KOPT-K1 (cell line): Measurements from ENCODE around the gene TXNRD3.

Experiments
- H3K27ac ChIP-seq: fragments of 200-600 bp; sonication (generic); 2 replicates; pipeline ENCODE4 v1.5.1; 2016; ENCODE audit warnings: antibody characterized with exemption, mild to moderate bottlenecking, low read depth, low read length; ENCODE audit not compliant: poor library complexity, severe bottlenecking
- H3K36me3 ChIP-seq: fragments of 200-600 bp; sonication (generic); 2 replicates; pipeline ENCODE4 v1.5.1; 2017; ENCODE audit warnings: antibody characterized with exemption, mild to moderate bottlenecking, low read length, moderate library complexity; ENCODE audit not compliant: insufficient read depth
- H3K9me3 ChIP-seq: fragments of 200-600 bp; sonication (generic); 2 replicates; pipeline ENCODE4 v1.5.1; 2017; ENCODE audit warnings: antibody characterized with exemption, low read length, mild to moderate bottlenecking; ENCODE audit not compliant: insufficient read depth, poor library complexity, severe bottlenecking

Gene TXNRD3

GRCh38 chr3:126679318-126679751 lies 24.4 kb upstream of the TXNRD3 start:
- no peaks in the 10 kb centered on the region for H3K9me3 ChIP-seq
- no peaks in the 10 kb centered on the region for H3K36me3 ChIP-seq
- H3K27ac ChIP-seq, result no peak overlapping the region

GRCh38 chr3:126678693-126679317 lies 23.9 kb upstream of the TXNRD3 start:
- Histone ChIP-seq H3K27ac (no peak overlapping the region), H3K36me3 (no peaks in the 10 kb centered on the region), H3K9me3 (peaks cover 5% of the 10 kb centered on the region)

GRCh38 chr3:126677862-126678503 lies 23.1 kb upstream of the TXNRD3 start:
- Histone ChIP-seq H3K27ac (no peak overlapping the region), H3K36me3 (no peaks in the 10 kb centered on the region), H3K9me3 (peaks cover 12% of the 10 kb centered on the region)

- no peaks in the 10 kb centered on the region for H3K36me3 ChIP-seq
- no peak overlapping the region for H3K27ac ChIP-seq
- peaks cover 14% of the 10 kb centered on the region for H3K9me3 ChIP-seq
These were observed 22.2 kb upstream of the TXNRD3 start for GRCh38 chr3:126676919-126677705.

- H3K36me3 ChIP-seq, result no peaks in the 10 kb centered on the region
- peaks cover 28% of the 10 kb centered on the region for H3K9me3 ChIP-seq
- H3K27ac ChIP-seq, result no peak overlapping the region
These were observed 17.8 kb upstream of the TXNRD3 start for GRCh38 chr3:126672741-126673140.

- no peak overlapping the region for H3K27ac ChIP-seq
- H3K36me3 ChIP-seq, result no peaks in the 10 kb centered on the region
- peaks cover 28% of the 10 kb centered on the region for H3K9me3 ChIP-seq
These were observed 17.4 kb upstream of the TXNRD3 start for GRCh38 chr3:126672340-126672739.

GRCh38 chr3:126671521-126671920 lies 16.6 kb upstream of the TXNRD3 start:
- H3K9me3 ChIP-seq, result peaks cover 28% of the 10 kb centered on the region
- no peak overlapping the region for H3K27ac ChIP-seq
- H3K36me3 ChIP-seq, result no peaks in the 10 kb centered on the region

GRCh38 chr3:126668450-126669401 lies 13.8 kb upstream of the TXNRD3 start:
- Histone ChIP-seq H3K27ac (no peak overlapping the region), H3K36me3 (no peaks in the 10 kb centered on the region), H3K9me3 (peaks cover 22% of the 10 kb centered on the region)

GRCh38 chr3:126667631-126668449 lies 12.9 kb upstream of the TXNRD3 start:
- Histone ChIP-seq H3K36me3 (no peaks in the 10 kb centered on the region), H3K9me3 (peaks cover 16% of the 10 kb centered on the region)

GRCh38 chr3:126666658-126667528 lies 12.0 kb upstream of the TXNRD3 start:
- Histone ChIP-seq H3K9me3 (peaks cover 14% of the 10 kb centered on the region), H3K27ac (no peak overlapping the region), H3K36me3 (no peaks in the 10 kb centered on the region)

More at GRCh38 chr3:126667631-126668449, 12.9 kb upstream of the TXNRD3 start:
- H3K27ac ChIP-seq, result no peak overlapping the region

GRCh38 chr3:126665959-126666657 lies 11.2 kb upstream of the TXNRD3 start:
- Histone ChIP-seq H3K36me3 (no peaks in the 10 kb centered on the region), H3K27ac (no peak overlapping the region), H3K9me3 (peaks cover 14% of the 10 kb centered on the region)

GRCh38 chr3:126665221-126665936 lies 10.5 kb upstream of the TXNRD3 start:
- Histone ChIP-seq H3K9me3 (peaks cover 18% of the 10 kb centered on the region), H3K36me3 (no peaks in the 10 kb centered on the region), H3K27ac (no peak overlapping the region)
